ENCODE measurements around the gene CCSER1.

Gene CCSER1

GRCh38 chr4:91028228-91028627 lies 901.0 kb downstream of the CCSER1 start:
- TF ChIP-seq CTCF (IDR thresholded peaks at IDR 0.05; ENCODE audit: control insufficient read depth, insufficient read depth, low read depth, low read length, missing control alignments), result no peak
- no peak overlapping the region for H3K4me3 ChIP-seq (ENCODE audit: control insufficient read depth, low read depth, low read length)

GRCh38 chr4:91031761-91032160 lies 904.6 kb downstream of the CCSER1 start:
- TF ChIP-seq CTCF (IDR thresholded peaks at IDR 0.05; ENCODE audit: control insufficient read depth, insufficient read depth, low read depth, low read length, missing control alignments), result no peak
- DNase-seq (ENCODE audit: low read depth), result no peak
- no peak overlapping the region for H3K4me3 ChIP-seq (ENCODE audit: control insufficient read depth, low read depth, low read length)

More at GRCh38 chr4:91028228-91028627, 901.0 kb downstream of the CCSER1 start:
- no peak for DNase-seq (ENCODE audit: low read depth)

- TF ChIP-seq CTCF (IDR thresholded peaks at IDR 0.05; ENCODE audit: control insufficient read depth, insufficient read depth, low read depth, low read length, missing control alignments), result no peak
- DNase-seq (ENCODE audit: low read depth), result no peak
- H3K4me3 ChIP-seq (ENCODE audit: control insufficient read depth, low read depth, low read length), result no peak overlapping the region
Measured at GRCh38 chr4:91032725-91033445, 905.7 kb downstream of the CCSER1 start.

- no peak for TF ChIP-seq CTCF (IDR thresholded peaks at IDR 0.05; ENCODE audit: control insufficient read depth, insufficient read depth, low read depth, low read length, missing control alignments)
- DNase-seq (ENCODE audit: low read depth), result no peak
- H3K4me3 ChIP-seq (ENCODE audit: control insufficient read depth, low read depth, low read length), result no peak overlapping the region
Measured at GRCh38 chr4:91035276-91035675, 908.1 kb downstream of the CCSER1 start.

- H3K4me3 ChIP-seq (ENCODE audit: control insufficient read depth, low read depth, low read length), result no peak overlapping the region
- no peak for DNase-seq (ENCODE audit: low read depth)
- no peak for TF ChIP-seq CTCF (IDR thresholded peaks at IDR 0.05; ENCODE audit: control insufficient read depth, insufficient read depth, low read depth, low read length, missing control alignments)
Measured at GRCh38 chr4:91037951-91038350, 910.8 kb downstream of the CCSER1 start.

- TF ChIP-seq CTCF (IDR thresholded peaks at IDR 0.05; ENCODE audit: control insufficient read depth, insufficient read depth, low read depth, low read length, missing control alignments), result no peak
- no peak overlapping the region for H3K4me3 ChIP-seq (ENCODE audit: control insufficient read depth, low read depth, low read length)
- no peak for DNase-seq (ENCODE audit: low read depth)
Measured at GRCh38 chr4:91057871-91058270, 930.7 kb downstream of the CCSER1 start.
